H9 (cell line): ENCODE results near the gene SYNPO2. TPM values are rescaled to one million over a fixed set of nuclear protein-coding genes. Genes with fewer than 3 reads are reported as not detected.

Experiments
- DNase-seq: peaks from one replicate; pipeline ENCODE4 v3.0.0-alpha.2; 2017
- H2AFZ ChIP-seq: one replicate; pipeline ENCODE4 v1.6.1; 2013; ENCODE audit warnings: mild to moderate bottlenecking, low read length, control low read depth, moderate library complexity
- H2AK5ac ChIP-seq: 2 replicates; pipeline ENCODE4 v1.6.1; 2013; ENCODE audit warnings: low read length, control low read depth, mixed read lengths; ENCODE audit not compliant: insufficient read length
- H2BK120ac ChIP-seq: one replicate; pipeline ENCODE4 v1.6.1; 2013; ENCODE audit warnings: low read depth, mild to moderate bottlenecking, low read length, control low read depth, inconsistent platforms; ENCODE audit not compliant: poor library complexity, severe bottlenecking
- H2BK12ac ChIP-seq: 2 replicates; pipeline ENCODE4 v1.6.1; 2013; ENCODE audit warnings: low read length, control low read depth, mixed read lengths, low read depth; ENCODE audit not compliant: insufficient read length
- H2BK15ac ChIP-seq: 2 replicates; pipeline ENCODE4 v1.6.1; 2013; ENCODE audit warnings: low read depth, low read length, control low read depth
- H2BK20ac ChIP-seq: one replicate; pipeline ENCODE4 v1.6.1; 2013; ENCODE audit warnings: low read depth, mild to moderate bottlenecking, low read length, control low read depth, inconsistent platforms; ENCODE audit not compliant: poor library complexity, severe bottlenecking
- H2BK5ac ChIP-seq: 2 replicates; pipeline ENCODE4 v1.6.1; 2013; ENCODE audit warnings: low read length, control low read depth, mixed read lengths; ENCODE audit not compliant: insufficient read length
- H3K14ac ChIP-seq: 2 replicates; pipeline ENCODE4 v1.6.1; 2013; ENCODE audit warnings: low read length, control low read depth; ENCODE audit not compliant: insufficient read depth
- H3K18ac ChIP-seq: 2 replicates; pipeline ENCODE4 v1.6.1; 2013; ENCODE audit warnings: low read depth, mild to moderate bottlenecking, mixed read lengths, low read length, control low read depth; ENCODE audit not compliant: insufficient read length
- H3K23ac ChIP-seq: 2 replicates; pipeline ENCODE4 v1.6.1; 2013; ENCODE audit warnings: low read length, control low read depth, mixed read lengths, low read depth; ENCODE audit not compliant: insufficient read length
- H3K23me2 ChIP-seq: 2 replicates; pipeline ENCODE4 v1.6.1; 2013; ENCODE audit warnings: low read depth, mild to moderate bottlenecking, mixed read lengths, low read length, control low read depth; ENCODE audit not compliant: insufficient read length, poor library complexity, severe bottlenecking
- H3K27ac ChIP-seq: 2 replicates; pipeline ENCODE4 v1.5.1; 2013; ENCODE audit warnings: low read length, control low read depth, mixed read lengths, low read depth; ENCODE audit not compliant: insufficient read length
- H3K27me3 ChIP-seq: 2 replicates; pipeline ENCODE4 v1.6.1; 2013; ENCODE audit warnings: low read length, control low read depth, inconsistent platforms; ENCODE audit not compliant: insufficient read depth
- H3K4ac ChIP-seq: 2 replicates; pipeline ENCODE4 v1.6.1; 2013; ENCODE audit warnings: low read depth, mild to moderate bottlenecking, control low read depth, inconsistent platforms, low read length, moderate library complexity
- H3K4me1 ChIP-seq: 2 replicates; pipeline ENCODE4 v1.6.1; 2013; ENCODE audit warnings: low read length, control low read depth, inconsistent platforms; ENCODE audit not compliant: insufficient read depth
- H3K4me2 ChIP-seq: 2 replicates; pipeline ENCODE4 v1.6.1; 2013; ENCODE audit warnings: low read length, control low read depth, mixed read lengths; ENCODE audit not compliant: insufficient read length, insufficient read depth
- H3K56ac ChIP-seq: 2 replicates; pipeline ENCODE4 v1.6.1; 2013; ENCODE audit warnings: low read depth, mild to moderate bottlenecking, mixed read lengths, low read length, control low read depth; ENCODE audit not compliant: insufficient read length
- H3K79me1 ChIP-seq: 2 replicates; pipeline ENCODE4 v1.6.1; 2013; ENCODE audit warnings: low read depth, mild to moderate bottlenecking, moderate library complexity, low read length, control low read depth, inconsistent platforms; ENCODE audit not compliant: insufficient read depth, poor library complexity, severe bottlenecking
- H3K79me2 ChIP-seq: 2 replicates; pipeline ENCODE4 v1.6.1; 2013; ENCODE audit warnings: low read length, control low read depth, inconsistent platforms; ENCODE audit not compliant: insufficient read depth
- H3K9ac ChIP-seq: 2 replicates; pipeline ENCODE4 v1.6.1; 2013; ENCODE audit warnings: low read length, control low read depth, mixed read lengths; ENCODE audit not compliant: insufficient read length; ENCODE audit errors: extremely low read depth
- H3K9me3 ChIP-seq: one replicate; pipeline ENCODE4 v1.6.1; 2013; ENCODE audit warnings: low read depth, low read length, inconsistent platforms; ENCODE audit not compliant: control insufficient read depth
- H3T11ph ChIP-seq: one replicate; pipeline ENCODE4 v1.6.1; 2013; ENCODE audit warnings: mild to moderate bottlenecking, low read length, control low read depth, inconsistent platforms
- H4K20me1 ChIP-seq: one replicate; pipeline ENCODE4 v1.6.1; 2013; ENCODE audit not compliant: control insufficient read depth, insufficient read length, insufficient read depth
- H4K5ac ChIP-seq: 2 replicates; pipeline ENCODE4 v1.6.1; 2013; ENCODE audit warnings: low read depth, mild to moderate bottlenecking, mixed read lengths, low read length, control low read depth; ENCODE audit not compliant: insufficient read length
- H4K8ac ChIP-seq: replicated peaks from 2 replicates; pipeline ENCODE4 v1.6.1; 2013; ENCODE audit warnings: low read length, control low read depth, mixed read lengths, low read depth; ENCODE audit not compliant: insufficient read length
- H4K91ac ChIP-seq: 2 replicates; pipeline ENCODE4 v1.6.1; 2013; ENCODE audit warnings: low read depth, mild to moderate bottlenecking, moderate library complexity, mixed read lengths, low read length, control low read depth; ENCODE audit not compliant: insufficient read length
- H3K27ac Mint-ChIP-seq, 3 experiments: 2 replicates in 2 of 3; 3 replicates in 1 of 3; pipeline ENCODE4 v1.8.0; 2020 to 2021; ENCODE audit warnings: mixed read lengths in 3 of 3, mild to moderate bottlenecking in 1 of 3, moderate library complexity in 1 of 3
- H3K27me3 Mint-ChIP-seq: 2 replicates; pipeline ENCODE4 v1.8.0; 2021; ENCODE audit warnings: low read depth, mild to moderate bottlenecking, moderate library complexity, mixed read lengths
- H3K36me3 Mint-ChIP-seq, 3 experiments: 2 replicates in 2 of 3; 3 replicates in 1 of 3; pipeline ENCODE4 v1.8.0; 2020 to 2021; ENCODE audit warnings: low read depth in 3 of 3, mixed read lengths in 3 of 3; ENCODE audit not compliant: insufficient read depth in 1 of 3
- H3K4me1 Mint-ChIP-seq, 2 experiments: 2 replicates each; pipeline ENCODE4 v1.8.0; 2020; ENCODE audit warnings: mixed read lengths in 2 of 2
- H3K4me3 Mint-ChIP-seq, 2 experiments: 2 replicates in 1 of 2; 3 replicates in 1 of 2; pipeline ENCODE4 v1.8.0; 2020 to 2021; ENCODE audit warnings: mild to moderate bottlenecking in 2 of 2, mixed read lengths in 2 of 2, moderate library complexity in 1 of 2
- H3K9me3 Mint-ChIP-seq, 2 experiments: 2 replicates in 1 of 2; 3 replicates in 1 of 2; pipeline ENCODE4 v1.8.0; 2020; ENCODE audit warnings: mild to moderate bottlenecking in 2 of 2, mixed read lengths in 2 of 2, moderate library complexity in 1 of 2
- CTCF ChIP-seq: fragments of 200-600 bp; sonication (generic); conservative IDR thresholded peaks from 3 replicates; pipeline ENCODE4 v1.8.0; 2021; ENCODE audit warnings: antibody characterized with exemption, mild to moderate bottlenecking
- WGBS: extraction: QIAGEN DNeasy Blood & Tissue Kit; methylation state at CpG from one replicate; pipeline ENCODE4 v1.1.7; 2013; ENCODE audit warnings: missing lambda C conversion rate, low lambda C conversion rate, mixed read lengths; ENCODE audit not compliant: insufficient read length; ENCODE audit errors: extremely low coverage; 5-methylcytosine and 5-hydroxymethylcytosine counted together
- total RNA-seq: library from RNA; stranded (reverse); gene quantifications from 2 replicates; pipeline ENCODE4 v1.2.1, GENCODE V29; 2021

The SYNPO2 gene
- total RNA-seq, 1 experiment from 2014 or later: 1.1 TPM

- no peak overlapping the region for H3K4me2 ChIP-seq
- no peak overlapping the region for H2BK5ac ChIP-seq
- H2AK5ac ChIP-seq: no peak overlapping the region
- WGBS: no CpG with 5 or more reads among the region's 7 CpGs
- H3K23ac ChIP-seq: no peak overlapping the region
- peak overlapping the region; percentile 87 for H2BK12ac ChIP-seq
- no peak overlapping the region for H2BK120ac ChIP-seq
- H3K27me3 ChIP-seq: no peaks in the 10 kb centered on the region
- Mint-ChIP-seq H3K27ac (peak overlapping the region in 2 of 3 experiments; percentile 66 to 75; a peak in 2 of 7 replicates), H3K9me3 (no peaks in the 10 kb centered on the region), H3K36me3 (no peaks in the 10 kb centered on the region; a peak in 2 of 7 replicates), H3K4me1 (peaks cover 50 to 54% of the 10 kb centered on the region in 2 experiments), H3K27me3 (no peaks in the 10 kb centered on the region), H3K4me3 (no peak overlapping the region)
- H3K14ac ChIP-seq: no peak overlapping the region
- no peak overlapping the region for H3K18ac ChIP-seq
- no peaks in the 10 kb centered on the region for H3K79me2 ChIP-seq
- H3K4ac ChIP-seq: no peak overlapping the region
- H3K56ac ChIP-seq: no peak overlapping the region
- no peaks in the 10 kb centered on the region for H3K79me1 ChIP-seq
- H2AFZ ChIP-seq: no peak overlapping the region
- H3K27ac ChIP-seq: peak overlapping the region; percentile 78
- H4K91ac ChIP-seq: no peak overlapping the region
- no peaks in the 10 kb centered on the region for H4K20me1 ChIP-seq
- peaks cover 6% of the 10 kb centered on the region; the same call in 1 of the 2 replicates for H3K4me1 ChIP-seq
- H3K9ac ChIP-seq: no peak overlapping the region
- DNase-seq: no peak
- peaks cover 3% of the 10 kb centered on the region for H3K23me2 ChIP-seq
- H3K9me3 ChIP-seq: no peaks in the 10 kb centered on the region
- no peak overlapping the region for H4K8ac ChIP-seq
- H4K5ac ChIP-seq: no peak overlapping the region
- no peak for TF ChIP-seq CTCF
- H2BK15ac ChIP-seq: no peak overlapping the region
- H3T11ph ChIP-seq: no peak overlapping the region
- no peak overlapping the region for H2BK20ac ChIP-seq
Measured at GRCh38 chr4:118848242-118848641, 40.4 kb upstream of the SYNPO2 start.
